GM23248 (cell line): Measurements from ENCODE around the gene KCNS3. TPM values are rescaled to one million over a fixed set of nuclear protein-coding genes. Genes with fewer than 3 reads are reported as not detected.

Source experiments
- DNase-seq: peaks from one replicate; pipeline ENCODE4 v3.0.0-alpha.2; 2015
- H2AFZ ChIP-seq: fragments of 200-600 bp; sonication (generic); 2 replicates; pipeline ENCODE4 v1.6.1; 2016; ENCODE audit warnings: antibody characterized with exemption
- H3F3A ChIP-seq: fragments of 200-600 bp; sonication (generic); 2 replicates; pipeline ENCODE4 v1.6.1; 2016; ENCODE audit warnings: mild to moderate bottlenecking, antibody characterized with exemption, mixed run types; ENCODE audit not compliant: insufficient read depth
- H3K27ac ChIP-seq: fragments of 200-600 bp; sonication (generic); 2 replicates; pipeline ENCODE4 v1.5.1; 2016; ENCODE audit warnings: mild to moderate bottlenecking
- H3K27me3 ChIP-seq: fragments of 200-600 bp; sonication (generic); replicated peaks from 2 replicates; pipeline ENCODE4 v1.6.1; 2016; ENCODE audit warnings: mild to moderate bottlenecking; ENCODE audit not compliant: insufficient read depth
- H3K36me3 ChIP-seq: fragments of 200-600 bp; sonication (generic); 2 replicates; pipeline ENCODE4 v1.6.1; 2016; ENCODE audit warnings: low read depth, mild to moderate bottlenecking
- H3K4me1 ChIP-seq: fragments of 200-600 bp; sonication (generic); 2 replicates; pipeline ENCODE4 v1.6.1; 2016; ENCODE audit warnings: mild to moderate bottlenecking; ENCODE audit not compliant: insufficient read depth
- H3K4me2 ChIP-seq: fragments of 200-600 bp; sonication (generic); one replicate; pipeline ENCODE4 v1.6.1; 2016; ENCODE audit warnings: mild to moderate bottlenecking; ENCODE audit not compliant: unreplicated experiment
- H3K4me3 ChIP-seq: fragments of 200-600 bp; sonication (generic); 2 replicates; pipeline ENCODE4 v1.5.1; 2016; ENCODE audit warnings: mild to moderate bottlenecking
- H3K79me2 ChIP-seq: fragments of 200-600 bp; sonication (generic); 2 replicates; pipeline ENCODE4 v1.6.1; 2016; ENCODE audit warnings: mild to moderate bottlenecking; ENCODE audit not compliant: insufficient read depth
- H3K9ac ChIP-seq: fragments of 200-600 bp; sonication (generic); 2 replicates; pipeline ENCODE4 v1.6.1; 2016; ENCODE audit warnings: mild to moderate bottlenecking
- H3K9me2 ChIP-seq: fragments of 200-600 bp; sonication (generic); 2 replicates; pipeline ENCODE4 v1.6.1; 2016; ENCODE audit warnings: mixed run types, mild to moderate bottlenecking, moderate library complexity; ENCODE audit not compliant: insufficient read depth
- H3K9me3 ChIP-seq: fragments of 200-600 bp; sonication (generic); one replicate; pipeline ENCODE4 v1.6.1; 2017; ENCODE audit warnings: low read depth
- H4K20me1 ChIP-seq: fragments of 200-600 bp; sonication (generic); 2 replicates; pipeline ENCODE4 v1.6.0; 2016; ENCODE audit not compliant: insufficient read depth
- EZH2 ChIP-seq: fragments of 200-600 bp; sonication (generic); IDR thresholded peaks from 2 replicates; pipeline ENCODE4 v1.6.1; 2018; ENCODE audit warnings: antibody characterized with exemption, mild to moderate bottlenecking; ENCODE audit not compliant: insufficient read depth, poor library complexity, severe bottlenecking
- EZH2phosphoT487 ChIP-seq: fragments of 200-600 bp; sonication (generic); IDR thresholded peaks from 2 replicates; pipeline ENCODE4 v1.6.1; 2018; ENCODE audit warnings: antibody characterized with exemption, moderate library complexity, mild to moderate bottlenecking, low read depth; ENCODE audit not compliant: insufficient read depth
- WGBS, 2 experiments: methylation state at CpG; one replicate each; pipeline ENCODE4 v1.1.6; 2015 to 2017; ENCODE audit warnings: low lambda C conversion rate in 2 of 2, low coverage in 1 of 2; ENCODE audit errors: missing lambda C conversion rate in 2 of 2; 5-methylcytosine and 5-hydroxymethylcytosine counted together
- in situ Hi-C: fragments of 300-500 bp; cut with MboI; formaldehyde crosslinking; loops from 2 replicates; pipeline ENCODE4 v1.15.0; 2020
- polyA plus RNA-seq: library from polyadenylated mRNA; unstranded; fragments of >200 nt; fragmentation: Nextera tagmentation; extraction: Ambion mirVana; gene quantifications from 2 replicates; pipeline ENCODE4 v1.2.1, GENCODE V29; 2016
- total RNA-seq: library from RNA; depleted of rRNA; stranded (reverse); fragments of >200 nt; shearing (Covaris generic); gene quantifications from 2 replicates; pipeline ENCODE4 v1.2.3, GENCODE V29; 2014

The KCNS3 gene
- total and polyA plus RNA-seq, 2 experiments from 2014 or later = 2.5 to 2.7 TPM

- WGBS, 2 experiments = 19 to 38% methylated on average over 4 of the region's 4 CpGs
- no peak overlapping the region for H3K4me3 ChIP-seq
- no peaks in the 10 kb centered on the region for H3K9me2 ChIP-seq
- H3K9me3 ChIP-seq = no peaks in the 10 kb centered on the region
- no peak overlapping the region for H3K9ac ChIP-seq
- H3F3A ChIP-seq = no peaks in the 10 kb centered on the region
- 0 out of 2 replicates have a peak, but pooled peaks cover 6% of the 10 kb centered on the region for H3K27me3 ChIP-seq
- H3K36me3 ChIP-seq = no peaks in the 10 kb centered on the region
- in situ Hi-C loops = no loop called here
- H4K20me1 ChIP-seq = no peaks in the 10 kb centered on the region
- no peak for DNase-seq
- no peak overlapping the region for H3K27ac ChIP-seq
- no peak for TF ChIP-seq EZH2
- TF ChIP-seq EZH2phosphoT487 = no peak
- H2AFZ ChIP-seq = no peak overlapping the region
- H3K4me1 ChIP-seq = no peaks in the 10 kb centered on the region
- no peaks in the 10 kb centered on the region for H3K79me2 ChIP-seq
- H3K4me2 ChIP-seq = no peak overlapping the region
Measured at GRCh38 chr2:17958466-17959092, 80.1 kb downstream of the KCNS3 start.

GRCh38 chr2:17959356-17959755, 80.9 kb downstream of the KCNS3 start:
- H3K9me3 ChIP-seq = no peaks in the 10 kb centered on the region
- TF ChIP-seq EZH2 = no peak
- no peak for TF ChIP-seq EZH2phosphoT487
- H3K36me3 ChIP-seq = no peaks in the 10 kb centered on the region
- no peaks in the 10 kb centered on the region for H3K9me2 ChIP-seq
- H3K79me2 ChIP-seq = no peaks in the 10 kb centered on the region
- 23 to 39% methylated on average over 3 of the region's 3 CpGs for WGBS, 2 experiments
- H3K4me2 ChIP-seq = no peak overlapping the region
- H3K9ac ChIP-seq = no peak overlapping the region
- H4K20me1 ChIP-seq = no peaks in the 10 kb centered on the region
- no peak overlapping the region for H3K4me3 ChIP-seq
- H3K27ac ChIP-seq = no peak overlapping the region
- in situ Hi-C loops = no loop called here
- H3K4me1 ChIP-seq = no peaks in the 10 kb centered on the region
- H2AFZ ChIP-seq = no peak overlapping the region
- H3K27me3 ChIP-seq = 0 out of 2 replicates have a peak, but pooled peaks cover 6% of the 10 kb centered on the region
- DNase-seq = no peak
- no peaks in the 10 kb centered on the region for H3F3A ChIP-seq

GRCh38 chr2:17959833-17960232, 81.4 kb downstream of the KCNS3 start:
- no peak overlapping the region for H3K4me2 ChIP-seq
- 0 out of 2 replicates have a peak, but pooled peaks cover 6% of the 10 kb centered on the region for H3K27me3 ChIP-seq
- H3F3A ChIP-seq = no peaks in the 10 kb centered on the region
- H3K4me3 ChIP-seq = no peak overlapping the region
- no peaks in the 10 kb centered on the region for H4K20me1 ChIP-seq
- H3K27ac ChIP-seq = no peak overlapping the region
- H3K9ac ChIP-seq = no peak overlapping the region
- H3K36me3 ChIP-seq = no peaks in the 10 kb centered on the region
- no peak for DNase-seq
- no peak for TF ChIP-seq EZH2
- no peak for TF ChIP-seq EZH2phosphoT487
- H2AFZ ChIP-seq = no peak overlapping the region
- H3K4me1 ChIP-seq = no peaks in the 10 kb centered on the region
- 83 to 84% methylated on average over 5 of the region's 5 CpGs for WGBS, 2 experiments
- H3K9me3 ChIP-seq = no peaks in the 10 kb centered on the region
- in situ Hi-C loops = no loop called here
- H3K79me2 ChIP-seq = no peaks in the 10 kb centered on the region
- H3K9me2 ChIP-seq = no peaks in the 10 kb centered on the region

DNA sequence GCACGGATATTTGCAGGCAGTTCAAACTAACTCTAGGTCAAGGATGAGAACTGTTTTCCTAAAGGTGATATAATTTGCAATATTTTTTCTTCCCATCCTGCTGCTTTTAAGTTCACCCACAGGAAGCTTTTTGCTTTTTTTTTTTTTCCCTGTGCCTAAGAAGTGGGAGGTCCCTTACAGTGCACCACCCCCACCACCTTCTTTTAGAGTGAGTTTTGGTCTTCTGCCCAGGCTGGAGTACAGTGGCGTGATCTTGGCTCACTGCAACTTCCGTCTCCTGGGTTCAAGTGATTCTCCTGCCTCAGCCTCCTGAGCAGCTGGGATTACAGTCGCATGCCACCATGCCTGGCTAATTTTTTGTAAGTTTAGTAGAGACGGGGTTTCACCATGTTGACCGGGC, 82.5 kb downstream of the KCNS3 start:
- in situ Hi-C loops = no loop called here
- Histone ChIP-seq H3K27me3 (0 out of 2 replicates have a peak, but pooled peaks cover 6% of the 10 kb centered on the region), H3K27ac (no peak overlapping the region), H3K9ac (no peak overlapping the region), H3K36me3 (no peaks in the 10 kb centered on the region), H2AFZ (no peak overlapping the region), H3K4me1 (no peaks in the 10 kb centered on the region), H3K9me2 (no peaks in the 10 kb centered on the region), H3K4me3 (no peak overlapping the region), H4K20me1 (no peaks in the 10 kb centered on the region), H3F3A (no peaks in the 10 kb centered on the region), H3K4me2 (no peak overlapping the region), H3K9me3 (no peaks in the 10 kb centered on the region), H3K79me2 (no peaks in the 10 kb centered on the region)
- WGBS, 2 experiments = 95% methylated on average over 6 of the region's 6 CpGs
- no peak for TF ChIP-seq EZH2
- no peak for TF ChIP-seq EZH2phosphoT487
- DNase-seq = no peak
